GM18868 (cell line): ENCODE measurements around the gene SLC4A7.

Source experiments
- ATAC-seq: cut with Tn5 transposase; IDR thresholded peaks from one replicate; pipeline ENCODE4 v1.9.1; 2021; ENCODE audit warnings: mild to moderate bottlenecking, moderate library complexity; ENCODE audit not compliant: unreplicated experiment

Gene SLC4A7

GRCh38 chr3:27368831-27369607, 115.2 kb downstream of the SLC4A7 start, which contains the start of gene NEK10:
TSS of gene NEK10 (minus strand) at chr3:27369383. CDS start at chr3:27352882, 16,501 bp downstream.
- peak; percentile 100 for ATAC-seq

GRCh38 chr3:27366062-27366591, 118.1 kb downstream of the SLC4A7 start:
- ATAC-seq: no peak

- peak; percentile 43 for ATAC-seq
These were observed 123.8 kb downstream of the SLC4A7 start for GRCh38 chr3:27360113-27361078.

- ATAC-seq: no peak
These were observed 125.8 kb downstream of the SLC4A7 start for GRCh38 chr3:27358372-27358771.

GRCh38 chr3:27357665-27358258, 126.4 kb downstream of the SLC4A7 start:
- peak; percentile 94 for ATAC-seq

- no peak for ATAC-seq
These were observed 127.2 kb downstream of the SLC4A7 start for GRCh38 chr3:27356976-27357375.

- ATAC-seq: no peak
These were observed 129.5 kb downstream of the SLC4A7 start for GRCh38 chr3:27354588-27355203.

GRCh38 chr3:27354161-27354560, 130.0 kb downstream of the SLC4A7 start:
- ATAC-seq: no peak

- ATAC-seq: no peak
These were observed 131.0 kb downstream of the SLC4A7 start for GRCh38 chr3:27353221-27353620.

GRCh38 chr3:27352047-27352446, 132.1 kb downstream of the SLC4A7 start:
- no peak for ATAC-seq

GRCh38 chr3:27349832-27350231, 134.4 kb downstream of the SLC4A7 start:
- ATAC-seq: peak; percentile 51

- no peak for ATAC-seq
These were observed 138.0 kb downstream of the SLC4A7 start for GRCh38 chr3:27345959-27346865.

- peak; percentile 62 for ATAC-seq
These were observed 138.7 kb downstream of the SLC4A7 start for GRCh38 chr3:27345493-27345892.

GRCh38 chr3:27345045-27345444, 139.1 kb downstream of the SLC4A7 start:
- no peak for ATAC-seq

- ATAC-seq: no peak
These were observed 140.0 kb downstream of the SLC4A7 start for GRCh38 chr3:27344192-27344591.

GRCh38 chr3:27342267-27342666, 141.9 kb downstream of the SLC4A7 start:
- no peak for ATAC-seq

GRCh38 chr3:27340534-27340933, 143.7 kb downstream of the SLC4A7 start:
- peak; percentile 58 for ATAC-seq

GRCh38 chr3:27335571-27335970, 148.6 kb downstream of the SLC4A7 start:
- ATAC-seq: no peak

GRCh38 chr3:27333843-27334242, 150.3 kb downstream of the SLC4A7 start:
- ATAC-seq: no peak
